HEK293T (cell line): ENCODE measurements around the gene RIMBP2.

ENCODE experiments used
- FOXK2 ChIP-seq: fragments of 450-650 bp; IDR thresholded peaks from 2 replicates; pipeline ENCODE4 v1.6.1; 2016; ENCODE audit warnings: mild to moderate bottlenecking
- SUZ12 ChIP-seq: fragments of 450-650 bp; IDR thresholded peaks from 2 replicates; pipeline ENCODE4 v1.6.1; 2016; ENCODE audit warnings: mild to moderate bottlenecking
- TARDBP ChIP-seq: fragments of 450-650 bp; IDR thresholded peaks from 2 replicates; pipeline ENCODE4 v1.6.1; 2016

GRCh38 chr12:130687190-130687589 lies 28.9 kb downstream of the RIMBP2 start:
- TF ChIP-seq TARDBP, result no peak
- no peak for TF ChIP-seq FOXK2
- TF ChIP-seq SUZ12, result no peak
